Right atrium auricular region (tissue), 2 donors: ENCODE data around the gene FURIN. TPM values are rescaled to one million over a fixed set of nuclear protein-coding genes. Genes with fewer than 3 reads are reported as not detected.
A peak's percentile ranks its signal among the peaks of the same experiment; 100 is the strongest.
"Not testable (repeated sequence)": the region's sequence is repeated elsewhere in the genome, so short reads cannot be mapped to it uniquely, and the experiment has no call there.

Experiments
- DNase-seq: peaks from one replicate; pipeline ENCODE4 v3.0.0-alpha.2; 2019; ENCODE audit warnings: low spot score
- H3K27ac ChIP-seq, 2 donors: fragments of 200-600 bp; sonication (generic); 1 replicate in 1 of 2; 2 replicates in 1 of 2; pipeline ENCODE4 v1.5.1; 2016 to 2019
- H3K27me3 ChIP-seq, 2 donors: fragments of 200-600 bp; sonication (generic); one replicate each; pipeline versions ENCODE4 v1.5.1 to v1.6.0; 2017 to 2019
- H3K36me3 ChIP-seq: fragments of 200-600 bp; sonication (generic); one replicate; pipeline ENCODE4 v1.5.1; 2016
- H3K4me1 ChIP-seq, 2 donors: fragments of 200-600 bp; sonication (generic); one replicate each; pipeline versions ENCODE4 v1.5.1 to v1.6.0; 2017 to 2019
- H3K4me3 ChIP-seq, 2 donors: fragments of 200-600 bp; sonication (generic); 1 replicate in 1 of 2; 2 replicates in 1 of 2; pipeline ENCODE4 v1.5.1; 2017 to 2019; ENCODE audit warnings: mild to moderate bottlenecking in 1 of 2, moderate library complexity in 1 of 2
- H3K9me3 ChIP-seq, 2 donors: fragments of 200-600 bp; sonication (generic); one replicate each; pipeline ENCODE4 v1.5.1; 2019
- total RNA-seq, 2 donors: library from RNA; depleted of rRNA; stranded (reverse); fragments of >200 nt; gene quantifications; one replicate each; pipeline ENCODE4 v1.1.0, GENCODE V29; 2016
- TF ChIP-seq, protein P1 (sequence below), 2 donors: fragments of 200-600 bp; sonication (generic); IDR thresholded peaks; one replicate each; pipeline ENCODE4 v1.5.1; 2019; ENCODE audit warnings: antibody characterized with exemption in 2 of 2

The FURIN gene
- total RNA-seq, 2 donors from 2014 or later, result 57.1 to 82.8 TPM

DNA sequence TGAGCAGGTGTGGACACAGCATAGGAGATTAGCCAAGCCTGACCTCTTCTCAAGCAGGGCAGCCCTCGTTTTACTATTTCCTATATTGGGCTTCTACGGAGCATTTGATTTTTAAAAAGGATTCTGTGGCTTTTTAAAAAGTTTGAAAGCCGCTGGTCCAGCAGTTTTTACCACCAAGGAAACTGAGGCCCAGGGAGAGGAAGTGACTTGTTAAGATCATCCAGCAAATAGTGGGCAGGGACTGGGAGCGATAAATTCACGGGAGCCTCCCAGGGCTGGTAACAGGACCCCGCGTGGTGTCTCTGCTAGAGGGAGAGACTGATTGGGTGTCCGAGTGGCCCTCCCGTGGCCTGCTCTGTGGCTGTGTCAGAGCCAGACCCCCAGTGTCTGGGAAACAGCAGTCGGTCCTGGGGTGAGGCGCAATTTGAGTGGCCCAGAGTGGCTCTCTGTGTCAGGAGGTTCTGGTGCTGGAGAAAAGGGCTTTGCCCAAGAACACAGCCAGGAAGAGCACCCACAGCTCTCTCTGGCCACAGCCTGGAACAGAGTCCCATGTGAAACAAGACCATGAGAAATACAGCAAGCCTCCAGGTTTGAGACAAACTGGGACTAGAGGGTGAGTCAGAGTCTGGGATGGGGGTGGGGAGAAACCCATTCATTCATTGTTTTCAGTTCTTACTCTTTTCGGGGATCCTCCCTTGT, 4.2 kb downstream of the FURIN start:
- H3K27ac ChIP-seq, result peak overlapping the region; percentile 95 to 98
- H3K36me3 ChIP-seq, result peaks cover 25% of the 10 kb centered on the region
- TF ChIP-seq, protein P1, sequence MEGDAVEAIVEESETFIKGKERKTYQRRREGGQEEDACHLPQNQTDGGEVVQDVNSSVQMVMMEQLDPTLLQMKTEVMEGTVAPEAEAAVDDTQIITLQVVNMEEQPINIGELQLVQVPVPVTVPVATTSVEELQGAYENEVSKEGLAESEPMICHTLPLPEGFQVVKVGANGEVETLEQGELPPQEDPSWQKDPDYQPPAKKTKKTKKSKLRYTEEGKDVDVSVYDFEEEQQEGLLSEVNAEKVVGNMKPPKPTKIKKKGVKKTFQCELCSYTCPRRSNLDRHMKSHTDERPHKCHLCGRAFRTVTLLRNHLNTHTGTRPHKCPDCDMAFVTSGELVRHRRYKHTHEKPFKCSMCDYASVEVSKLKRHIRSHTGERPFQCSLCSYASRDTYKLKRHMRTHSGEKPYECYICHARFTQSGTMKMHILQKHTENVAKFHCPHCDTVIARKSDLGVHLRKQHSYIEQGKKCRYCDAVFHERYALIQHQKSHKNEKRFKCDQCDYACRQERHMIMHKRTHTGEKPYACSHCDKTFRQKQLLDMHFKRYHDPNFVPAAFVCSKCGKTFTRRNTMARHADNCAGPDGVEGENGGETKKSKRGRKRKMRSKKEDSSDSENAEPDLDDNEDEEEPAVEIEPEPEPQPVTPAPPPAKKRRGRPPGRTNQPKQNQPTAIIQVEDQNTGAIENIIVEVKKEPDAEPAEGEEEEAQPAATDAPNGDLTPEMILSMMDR (IDR thresholded peaks at IDR 0.05), result no peak
- no peaks in the 10 kb centered on the region for H3K9me3 ChIP-seq
- H3K27me3 ChIP-seq, result no peaks in the 10 kb centered on the region
- no peak for DNase-seq
- H3K4me1 ChIP-seq, result peaks cover 0 to 54% of the 10 kb centered on the region in 2 donors
- H3K4me3 ChIP-seq, result peak overlapping the region; percentile 73 to 80

DNA sequence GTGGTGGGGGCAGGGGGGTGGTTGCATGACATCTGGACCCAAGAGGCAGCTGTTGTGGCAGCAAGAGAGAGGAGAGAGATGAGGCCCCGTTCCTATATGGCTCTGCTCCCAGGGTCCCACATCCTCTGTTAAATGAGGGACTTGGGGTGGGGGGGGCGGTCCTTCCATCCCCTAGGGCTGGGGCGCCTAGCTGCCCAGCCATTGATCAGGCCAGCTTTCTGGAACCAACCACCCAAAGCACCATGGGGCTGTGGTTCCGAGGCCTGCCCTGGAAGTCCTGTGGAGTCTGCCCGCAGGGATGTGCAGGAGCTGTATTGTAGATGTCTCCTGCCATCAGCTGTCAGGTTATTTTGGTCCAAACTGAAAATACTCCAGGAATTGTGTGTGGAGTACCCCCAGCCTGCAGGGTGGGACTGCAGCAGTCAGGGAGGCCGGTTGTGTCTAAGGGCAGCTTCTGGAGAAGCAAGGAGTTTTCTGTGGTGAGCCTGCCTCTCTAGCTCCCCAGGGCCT, 5.2 kb downstream of the FURIN start:
- H3K9me3 ChIP-seq, result no peaks in the 10 kb centered on the region
- peak overlapping the region; percentile 95 to 98 for H3K27ac ChIP-seq
- TF ChIP-seq, protein P1 (IDR thresholded peaks at IDR 0.05), result no peak
- H3K36me3 ChIP-seq, result peaks cover 34% of the 10 kb centered on the region
- H3K27me3 ChIP-seq, result no peaks in the 10 kb centered on the region
- no peak for DNase-seq
- H3K4me3 ChIP-seq, result peak overlapping the region in 1 of 2 donors; percentile 80
- H3K4me1 ChIP-seq, result peaks cover 0 to 47% of the 10 kb centered on the region in 2 donors

DNA sequence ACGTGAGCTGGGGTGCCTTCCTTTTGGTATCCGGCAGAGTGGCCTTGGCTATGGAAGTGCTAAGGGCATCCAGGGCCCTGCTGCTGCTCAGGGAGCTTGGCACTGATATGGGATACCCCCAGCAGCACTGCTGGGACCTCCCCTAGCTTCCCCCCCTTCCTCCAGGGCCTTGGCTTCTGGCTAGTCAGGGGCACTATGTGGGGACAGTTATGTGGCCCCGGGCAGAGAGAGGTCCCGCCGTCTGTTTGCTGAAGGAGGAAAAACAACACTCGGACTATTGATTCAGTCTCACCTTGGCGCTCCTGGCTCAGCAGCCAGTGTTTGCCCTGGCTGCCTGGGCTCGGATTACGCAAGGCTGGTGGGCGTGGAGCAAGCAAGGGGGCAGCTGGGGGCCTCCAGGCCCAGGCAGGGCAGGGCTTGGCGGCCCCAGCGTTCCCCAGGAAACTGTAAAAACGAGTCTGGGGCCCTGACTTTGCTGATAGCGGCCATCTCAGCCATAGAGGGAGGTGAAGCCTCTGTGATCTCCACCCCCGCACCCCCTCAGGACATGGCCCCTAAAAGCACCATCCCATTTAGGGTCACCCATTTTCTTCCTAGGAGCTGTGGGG, 5.7 kb downstream of the FURIN start:
- peaks cover 40% of the 10 kb centered on the region for H3K36me3 ChIP-seq
- H3K27ac ChIP-seq, result peak overlapping the region; percentile 95 to 98
- no peaks in the 10 kb centered on the region for H3K27me3 ChIP-seq
- peaks cover 0 to 42% of the 10 kb centered on the region in 2 donors for H3K4me1 ChIP-seq
- TF ChIP-seq, protein P1 (IDR thresholded peaks at IDR 0.05), result no peak
- no peak for DNase-seq
- H3K9me3 ChIP-seq, result no peaks in the 10 kb centered on the region
- H3K4me3 ChIP-seq, result peak overlapping the region in 1 of 2 donors; percentile 80

- peaks cover 0 to 33% of the 10 kb centered on the region in 2 donors for H3K4me1 ChIP-seq
These were observed 6.6 kb downstream of the FURIN start for GRCh38 chr15:90874986-90875385.

GRCh38 chr15:90875549-90875981, 7.2 kb downstream of the FURIN start:
- peaks cover 55% of the 10 kb centered on the region for H3K36me3 ChIP-seq
- H3K4me1 ChIP-seq, result peaks cover 0 to 27% of the 10 kb centered on the region in 2 donors
- H3K27me3 ChIP-seq, result no peaks in the 10 kb centered on the region
- no peaks in the 10 kb centered on the region for H3K9me3 ChIP-seq
- H3K4me3 ChIP-seq, result no peak overlapping the region
- DNase-seq, result no peak
- H3K27ac ChIP-seq, result no peak overlapping the region
- TF ChIP-seq, protein P1 (IDR thresholded peaks at IDR 0.05), result no peak

More at GRCh38 chr15:90874986-90875385, 6.6 kb downstream of the FURIN start:
- H3K27ac ChIP-seq, H3K9me3 ChIP-seq, H3K27me3 ChIP-seq, H3K4me3 ChIP-seq, DNase-seq: not testable (repeated sequence)
- peaks cover 49% of the 10 kb centered on the region for H3K36me3 ChIP-seq

DNA sequence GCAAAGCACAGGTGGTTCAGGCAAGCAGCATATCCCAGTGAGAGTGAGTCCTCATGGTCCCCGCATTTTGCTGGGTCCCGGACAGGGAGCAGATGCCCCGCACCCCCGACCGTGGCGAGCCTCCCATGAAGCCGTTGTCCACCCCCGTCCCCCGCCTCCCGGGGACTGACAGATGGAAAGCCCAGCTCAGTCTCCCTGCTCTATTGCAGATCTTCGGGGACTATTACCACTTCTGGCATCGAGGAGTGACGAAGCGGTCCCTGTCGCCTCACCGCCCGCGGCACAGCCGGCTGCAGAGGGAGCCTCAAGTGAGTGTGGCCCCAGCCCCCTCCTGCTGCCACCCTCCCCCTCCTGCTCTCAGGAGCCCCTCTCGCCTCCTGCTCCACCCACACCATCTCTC, 7.7 kb downstream of the FURIN start:
- Histone ChIP-seq H3K4me1 (peaks cover 0 to 25% of the 10 kb centered on the region in 2 donors), H3K9me3 (no peaks in the 10 kb centered on the region), H3K36me3 (peaks cover 59% of the 10 kb centered on the region), H3K27ac (no peak overlapping the region), H3K4me3 (no peak overlapping the region), H3K27me3 (no peaks in the 10 kb centered on the region)
- TF ChIP-seq, protein P1 (IDR thresholded peaks at IDR 0.05), result no peak
- no peak for DNase-seq
